Lower leg skin (tissue), 4 donors: ENCODE measurements around the gene ITGA2B. TPM values are rescaled to one million over a fixed set of nuclear protein-coding genes. Genes with fewer than 3 reads are reported as not detected.

Source experiments
- DNase-seq, 2 donors: peaks; one replicate each; pipeline ENCODE4 v3.0.0-alpha.2; 2019; ENCODE audit warnings: low spot score in 2 of 2
- H3K4me3 ChIP-seq: fragments of 200-600 bp; sonication (generic); 2 replicates; pipeline ENCODE4 v1.5.1; 2017; ENCODE audit warnings: mild to moderate bottlenecking, low read depth; ENCODE audit not compliant: poor library complexity, severe bottlenecking
- CTCF ChIP-seq, 3 donors: fragments of 450-650 bp; IDR thresholded peaks; one replicate each; pipeline ENCODE4 v1.5.1; 2016; ENCODE audit warnings: antibody characterized with exemption in 3 of 3, mild to moderate bottlenecking in 3 of 3, moderate library complexity in 2 of 3
- POLR2A ChIP-seq, 2 donors: fragments of 450-650 bp; IDR thresholded peaks; one replicate each; pipeline ENCODE4 v1.6.1; 2016 to 2017; ENCODE audit warnings: antibody characterized with exemption in 2 of 2, mild to moderate bottlenecking in 1 of 2, moderate library complexity in 1 of 2
- WGBS, 2 donors: methylation state at CpG; one replicate each; pipeline ENCODE4 v1.1.5; 2018; 5-methylcytosine and 5-hydroxymethylcytosine counted together
- intact Hi-C: fragments of 100-400 bp; cut with DNase I; formaldehyde crosslinking; loops from one replicate; pipeline ENCODE4 v1.15.0; 2023; ENCODE audit warnings: low total_unique reads
- total RNA-seq, 4 donors: library from RNA; depleted of rRNA; stranded (reverse); fragments of >200 nt; gene quantifications; one replicate each; pipeline ENCODE4 v1.1.0, GENCODE V29; 2016

ITGA2B gene
- total RNA-seq, 4 donors from 2014 or later = 0.10 to 0.30 TPM; not detected in 2

DNA sequence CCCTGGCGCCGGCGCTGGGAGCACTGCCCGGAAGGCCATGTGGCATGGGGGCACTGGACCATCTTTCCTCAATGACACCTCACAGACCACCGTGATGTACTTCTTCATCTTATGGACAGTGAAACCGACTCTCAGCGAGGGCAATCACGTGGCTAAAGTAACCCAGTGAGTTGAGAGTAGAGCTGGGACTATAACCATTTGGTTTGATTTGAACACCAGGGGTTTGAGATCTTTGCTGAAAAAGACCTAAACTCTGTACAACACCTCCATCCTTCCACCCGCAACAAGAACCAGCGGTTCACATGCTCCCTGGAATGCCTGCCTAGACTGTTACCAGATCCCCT is 3.3 kb downstream of the ITGA2B start:
- no peak overlapping the region for H3K4me3 ChIP-seq
- TF ChIP-seq CTCF (IDR thresholded peaks at IDR 0.05) = no peak
- peak in 1 of 2 donors; percentile 28 for DNase-seq
- WGBS, 2 donors = 29 to 37% methylated on average over 10 of the region's 10 CpGs
- intact Hi-C loops = no loop called here

DNA sequence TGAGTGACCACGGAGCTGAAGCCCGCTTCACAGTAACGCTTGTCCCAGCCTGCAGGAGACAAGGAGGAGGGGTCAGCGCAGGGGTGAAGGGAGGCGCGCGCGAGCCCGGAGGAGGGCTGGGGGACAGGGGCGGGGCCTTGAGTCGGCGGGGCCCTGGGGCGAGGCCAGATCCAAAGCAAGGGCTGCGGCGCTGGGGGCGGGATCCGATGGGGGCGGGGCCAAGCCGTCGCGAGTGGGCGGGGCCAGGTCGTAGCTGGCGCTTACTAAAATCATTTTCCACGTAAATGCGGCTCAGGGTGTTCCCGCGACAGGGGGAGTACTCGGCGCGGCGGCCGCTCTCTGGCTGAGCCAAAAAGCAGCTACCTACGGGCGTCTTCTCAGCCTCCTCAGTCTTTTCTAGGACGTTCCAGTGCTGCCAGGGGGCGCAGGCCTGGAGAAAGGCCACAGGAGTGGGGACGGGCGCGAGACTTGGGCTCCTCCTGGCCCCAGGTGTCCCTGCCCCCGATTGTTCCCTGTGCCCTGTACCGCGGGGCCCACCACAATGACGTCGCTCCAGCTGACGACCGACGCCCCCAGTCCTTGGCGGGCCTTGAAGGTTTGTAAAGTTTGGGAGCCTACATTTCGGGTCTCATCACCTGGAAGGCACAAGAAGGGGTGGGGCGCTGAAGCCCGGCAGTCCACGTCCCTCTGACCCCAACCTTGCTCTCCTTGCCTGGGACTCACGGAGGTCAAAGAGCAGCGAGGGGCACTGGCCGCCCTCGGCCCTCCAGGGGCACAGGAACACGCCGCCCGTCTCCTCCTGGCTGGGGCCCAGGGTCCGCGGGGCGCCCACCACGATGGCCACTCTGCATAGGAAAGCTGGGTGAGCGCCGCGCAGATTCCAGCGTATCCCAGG is 3.9 kb downstream of the ITGA2B start:
- intact Hi-C loops = no loop called here
- 2 to 3% methylated on average over 52 to 54 of the region's 68 CpGs for WGBS, 2 donors
- peak; percentile 52 to 94 for DNase-seq
- no peak for TF ChIP-seq POLR2A (IDR thresholded peaks at IDR 0.05)
- no peak for TF ChIP-seq CTCF (IDR thresholded peaks at IDR 0.05)
- H3K4me3 ChIP-seq = peak overlapping the region; percentile 6

GRCh38 chr17:44384823-44385286 is 4.6 kb downstream of the ITGA2B start:
- DNase-seq = no peak
- TF ChIP-seq POLR2A (IDR thresholded peaks at IDR 0.05) (no peak), CTCF (IDR thresholded peaks at IDR 0.05) (no peak)
- peak overlapping the region; percentile 6 for H3K4me3 ChIP-seq
- 4 to 8% methylated on average over 26 of the region's 26 CpGs for WGBS, 2 donors
- intact Hi-C loops = no loop called here

DNA sequence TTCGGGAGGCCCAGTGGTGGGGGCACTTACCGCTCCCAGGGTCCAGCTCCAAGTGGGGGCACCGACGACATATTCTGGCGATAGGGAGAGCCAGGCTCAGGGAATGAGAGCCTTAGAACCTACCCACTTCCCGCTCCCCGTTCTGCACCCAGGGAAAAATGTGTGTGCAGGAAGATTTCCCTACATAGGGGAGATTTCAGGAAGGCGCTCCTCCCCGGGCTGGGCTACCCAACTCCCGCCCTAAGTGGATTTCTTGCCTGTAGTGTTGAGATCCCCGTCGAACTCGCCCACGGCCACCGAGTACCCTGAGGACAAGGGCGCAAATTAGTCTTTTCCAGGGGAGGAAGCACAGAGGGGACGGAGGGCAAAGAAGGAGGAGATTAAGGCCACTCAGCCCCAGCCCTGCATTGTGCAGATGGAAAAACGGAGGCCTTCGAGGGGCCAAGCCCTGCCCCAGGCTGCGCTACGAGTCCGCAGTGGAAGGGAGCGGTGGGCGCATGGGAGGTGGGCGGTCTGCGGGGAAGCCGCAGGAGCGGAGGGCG is 5.1 kb downstream of the ITGA2B start:
- TF ChIP-seq POLR2A (IDR thresholded peaks at IDR 0.05) (no peak), CTCF (IDR thresholded peaks at IDR 0.05) (no peak)
- 38 to 40% methylated on average over 28 to 29 of the region's 29 CpGs for WGBS, 2 donors
- intact Hi-C loops = no loop called here
- no peak overlapping the region for H3K4me3 ChIP-seq
- no peak for DNase-seq

GRCh38 chr17:44383861-44384260 is 5.6 kb downstream of the ITGA2B start:
- no peak overlapping the region for H3K4me3 ChIP-seq
- 71 to 82% methylated on average over 16 of the region's 16 CpGs for WGBS, 2 donors
- TF ChIP-seq CTCF (IDR thresholded peaks at IDR 0.05) (no peak), POLR2A (IDR thresholded peaks at IDR 0.05) (no peak)
- intact Hi-C loops = no loop called here
- DNase-seq = no peak
